K562 (cell line): ENCODE data around the gene C1orf198.

Experiments
- FOS ChIP-seq: IDR thresholded peaks from 3 replicates; pipeline ENCODE4 v1.6.1; 2011; ENCODE audit not compliant: insufficient read length; ENCODE audit errors: extremely low read depth
- GABPA ChIP-seq: fragments of 200-800 bp; sonication (Bioruptor generic); conservative IDR thresholded peaks from 2 replicates; pipeline ENCODE4 v1.6.1; 2016; ENCODE audit warnings: low read depth, missing genetic modification characterization, missing compliant biosample characterization
- KDM5B ChIP-seq: fragments of 200-600 bp; sonication (generic); IDR thresholded peaks from 2 replicates; pipeline ENCODE4 v1.6.1; 2012; ENCODE audit warnings: low read depth, mild to moderate bottlenecking, moderate library complexity, low read length, control low read depth, inconsistent platforms; ENCODE audit not compliant: insufficient replicate concordance
- PHF8 ChIP-seq: fragments of 200-600 bp; sonication (generic); IDR thresholded peaks from 2 replicates; pipeline ENCODE4 v1.6.1; 2012; ENCODE audit warnings: mixed run types, mild to moderate bottlenecking, inconsistent platforms, low read length, moderate library complexity, borderline replicate concordance
- RERE ChIP-seq: sonication (generic); formaldehyde crosslinking; IDR thresholded peaks from 2 replicates; pipeline ENCODE4 v1.8.0; 2023; ENCODE audit warnings: missing genetic modification reagents, mild to moderate bottlenecking, borderline replicate concordance
- ZNF785 ChIP-seq: fragments of 250-450 bp; sonication (Bioruptor Pico); IDR thresholded peaks from 2 replicates; pipeline ENCODE4 v1.4.0; 2020; ENCODE audit warnings: mild to moderate bottlenecking

GRCh38 chr1:230895452-230895851 lies 27.1 kb upstream of the C1orf198 start:
- TF ChIP-seq ZNF785 (no peak), PHF8 (no peak), FOS (no peak), KDM5B (no peak), RERE (no peak), GABPA (tag) (no peak)
